Endothelial cell of umbilical vein (primary cell): ENCODE data around the gene OSGEP. TPM values are rescaled to one million over a fixed set of nuclear protein-coding genes. Genes with fewer than 3 reads are reported as not detected.

Experiments used
- BruUV-seq: library from RNA; stranded (reverse); fragments of 400-500 nt; replicated peaks from 2 replicates; lab custom pipeline; 2021; lab: Mats Ljungman, UMichigan
- CTCF ChIA-PET: fragments of 300-600, 350-600 bp; sonication (Branson Sonifier 250); formaldehyde crosslinking; loops from one replicate; lab custom pipeline; 2021; ENCODE audit warnings: antibody characterized with exemption, inconsistent platforms; lab: Charles Lee
- POLR2A ChIA-PET: fragments of 300-600, 350-600 bp; sonication (Branson Sonifier 250); formaldehyde crosslinking; loops from one replicate; lab custom pipeline; 2021; ENCODE audit warnings: antibody characterized with exemption, inconsistent platforms; lab: Charles Lee
- DNase-seq: peaks from one replicate; pipeline ENCODE4 v3.0.0-alpha.2; 2011; ENCODE audit warnings: low read depth, low spot score
- FAIRE-seq: peaks from 2 replicates; lab custom pipeline; 2011; peaks lifted over from hg19 to GRCh38; lab: Jason Lieb, UNC
- H2AFZ ChIP-seq: 2 replicates; pipeline ENCODE4 v1.6.0; 2012; ENCODE audit warnings: low read depth, low read length, control low read depth, inconsistent platforms
- H3K27ac ChIP-seq: 2 replicates; pipeline ENCODE4 v1.5.1; 2011; ENCODE audit warnings: low read depth, mild to moderate bottlenecking, control low read depth, low read length, moderate library complexity; ENCODE audit not compliant: insufficient read depth
- H3K27me3 ChIP-seq, 2 experiments: 2 replicates each; pipeline versions ENCODE4 v1.6.0 to v1.6.1; 2011; ENCODE audit warnings: low read length in 2 of 2, mixed read lengths in 1 of 2; ENCODE audit not compliant: control insufficient read depth in 2 of 2, insufficient read depth in 2 of 2
- H3K36me3 ChIP-seq, 2 experiments: 2 replicates in 1 of 2; 3 replicates in 1 of 2; pipeline ENCODE4 v1.5.1; 2011; ENCODE audit warnings: low read length in 2 of 2, mild to moderate bottlenecking in 1 of 2, moderate library complexity in 1 of 2; ENCODE audit not compliant: control insufficient read depth in 2 of 2, insufficient read depth in 2 of 2; ENCODE audit errors: extremely low read depth in 1 of 2
- H3K4me1 ChIP-seq: 3 replicates; pipeline ENCODE4 v1.5.1; 2011; ENCODE audit warnings: mild to moderate bottlenecking, low read length; ENCODE audit not compliant: control insufficient read depth, insufficient read depth; ENCODE audit errors: extremely low read depth
- H3K4me2 ChIP-seq: 2 replicates; pipeline ENCODE4 v1.6.1; 2011; ENCODE audit warnings: low read length, control low read depth, mixed read lengths; ENCODE audit not compliant: insufficient read depth
- H3K4me3 ChIP-seq, 3 experiments: fragments of 200-600 bp in 1 of 3; sonication (generic), shearing (Covaris generic) in 1 of 3; replicated peaks in 1 of 3; 2 replicates each; pipeline ENCODE4 v1.5.1; 2011 to 2016; ENCODE audit warnings: control low read depth in 3 of 3, low read length in 3 of 3, mild to moderate bottlenecking in 2 of 3, inconsistent platforms in 1 of 3, low read depth in 1 of 3, moderate library complexity in 1 of 3; ENCODE audit not compliant: insufficient read depth in 1 of 3
- H3K79me2 ChIP-seq: 2 replicates; pipeline ENCODE4 v1.6.0; 2012; ENCODE audit warnings: low read length, inconsistent platforms; ENCODE audit not compliant: control insufficient read depth, insufficient read depth
- H3K9ac ChIP-seq: replicated peaks from 2 replicates; pipeline ENCODE3; 2011; ENCODE audit warnings: low read length, control low read depth; ENCODE audit not compliant: insufficient read depth; ENCODE audit errors: extremely low read depth
- H3K9me1 ChIP-seq: replicated peaks from 3 replicates; pipeline ENCODE4 v1.6.0; 2011; ENCODE audit warnings: mild to moderate bottlenecking, low read length; ENCODE audit not compliant: control insufficient read depth, insufficient read depth; ENCODE audit errors: extremely low read depth
- H3K9me3 ChIP-seq: replicated peaks from 2 replicates; pipeline ENCODE4 v1.5.1; 2012; ENCODE audit warnings: low read length, inconsistent platforms; ENCODE audit not compliant: control insufficient read depth, insufficient read depth
- H4K20me1 ChIP-seq: replicated peaks from 2 replicates; pipeline ENCODE3; 2011; ENCODE audit warnings: mild to moderate bottlenecking, low read length; ENCODE audit not compliant: control insufficient read depth, insufficient read depth; ENCODE audit errors: extremely low read depth
- EZH2 ChIP-seq: IDR thresholded peaks from 2 replicates; pipeline ENCODE4 v1.6.1; 2012; ENCODE audit warnings: borderline replicate concordance, low read depth, mild to moderate bottlenecking, moderate library complexity, low read length, inconsistent platforms; ENCODE audit not compliant: severe bottlenecking
- FOS ChIP-seq: IDR thresholded peaks from 2 replicates; pipeline ENCODE4 v1.6.1; 2011; ENCODE audit warnings: mild to moderate bottlenecking, low read length, moderate library complexity, borderline replicate concordance; ENCODE audit not compliant: insufficient read depth
- GATA2 ChIP-seq: IDR thresholded peaks from 2 replicates; pipeline ENCODE4 v1.7.0; 2011; ENCODE audit warnings: low read depth, mild to moderate bottlenecking, moderate library complexity, mixed read lengths, low read length; ENCODE audit not compliant: insufficient read length, insufficient read depth
- JUN ChIP-seq: IDR thresholded peaks from 2 replicates; pipeline ENCODE4 v1.6.1; 2011; ENCODE audit warnings: borderline replicate concordance, low read depth; ENCODE audit not compliant: insufficient read length, insufficient read depth
- MYC ChIP-seq: IDR thresholded peaks from one replicate; pipeline ENCODE4 v1.6.1; 2011; ENCODE audit warnings: mild to moderate bottlenecking, low read depth, low read length
- POLR2A ChIP-seq: IDR thresholded peaks from 2 replicates; pipeline ENCODE4 v1.6.1; 2012; ENCODE audit warnings: low read depth, mild to moderate bottlenecking, control low read depth, low read length
- POLR2AphosphoS5 ChIP-seq: IDR thresholded peaks from 2 replicates; pipeline ENCODE4 v1.6.1; 2012; ENCODE audit warnings: low read depth, mild to moderate bottlenecking, control low read depth, low read length, moderate library complexity; ENCODE audit not compliant: insufficient read depth
- dilution Hi-C: fragments of 300-500 bp; cut with MboI; formaldehyde crosslinking; loops from one replicate; pipeline ENCODE4 v1.15.0; 2019; ENCODE audit warnings: low sequenced_read_pairs; ENCODE audit not compliant: extremely low pct_ligation_motif_present
- intact Hi-C: fragments of 100-400 bp; cut with micrococcal nuclease; formaldehyde crosslinking; loops from one replicate; pipeline ENCODE4 v1.10.0; 2022
- polyA plus RNA-seq, 4 experiments: library from polyadenylated mRNA; depleted of rRNA in 3 of 4; stranded (reverse) in 3 of 4; unstranded in 1 of 4; fragments of >200 nt; gene quantifications; 2 replicates each; pipeline versions ENCODE4 v1.2.1 to v1.2.3, GENCODE V29; 2011 to 2012; ENCODE audit warnings: missing spikeins in 1 of 4
- total RNA-seq: library from RNA; stranded (reverse); gene quantifications from 2 replicates; pipeline ENCODE4 v1.2.3, GENCODE V29; 2021
- TF ChIP-seq, protein P1 (sequence below): IDR thresholded peaks from 2 replicates; pipeline ENCODE4 v1.6.1; 2011; ENCODE audit not compliant: insufficient read depth, insufficient read length
- TF ChIP-seq, protein P2 (sequence below), 2 donors: IDR thresholded peaks; 1 replicate in 1 of 2; 2 replicates in 1 of 2; pipeline ENCODE4 v1.5.1; 2011; ENCODE audit warnings: low read length in 2 of 2, mild to moderate bottlenecking in 2 of 2, moderate library complexity in 2 of 2, control low read depth in 1 of 2, inconsistent platforms in 1 of 2, low read depth in 1 of 2; ENCODE audit not compliant: insufficient read depth in 1 of 2; ENCODE audit errors: extremely low read depth in 1 of 2

The OSGEP gene
- total and polyA plus RNA-seq, 2 donors (not counting 3 experiments of a cell fraction or from before 2014, with no cell fraction given), result 41.8 to 100 TPM

DNA sequence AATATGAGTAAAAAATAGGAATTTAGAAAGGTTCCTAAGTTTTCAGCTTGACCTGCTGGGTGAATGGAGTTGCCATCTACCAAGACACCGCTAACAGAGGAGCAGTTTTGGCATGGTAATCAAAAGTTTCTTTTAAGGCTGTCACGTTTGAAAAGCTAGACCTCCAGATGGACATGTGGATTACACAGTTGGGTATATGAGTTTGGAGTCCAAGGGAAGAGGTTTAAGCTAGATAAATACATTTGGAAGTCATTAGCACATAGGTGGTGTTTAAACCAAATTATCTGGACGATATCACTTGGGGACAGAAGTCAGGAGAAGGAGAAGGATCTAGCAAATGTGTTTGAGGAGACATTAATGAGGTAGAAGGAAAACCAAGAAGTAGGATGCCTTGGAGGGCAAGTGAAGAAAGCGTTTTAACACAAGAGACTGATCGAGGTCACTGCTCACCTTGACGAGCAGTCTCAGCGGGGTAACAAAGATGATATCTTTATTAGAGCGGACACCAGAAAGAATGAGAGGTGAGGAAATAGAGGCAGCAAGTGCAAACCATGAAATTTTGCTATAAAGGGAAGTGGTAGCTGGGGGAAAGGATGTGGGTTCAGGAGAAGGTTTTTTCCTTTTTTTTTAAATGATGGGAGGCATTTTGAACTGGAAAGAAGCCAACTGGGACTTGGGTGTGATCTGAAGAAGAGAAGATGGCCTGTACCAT, 32.2 kb upstream of the OSGEP start:
- Histone ChIP-seq H2AFZ (no peak overlapping the region), H3K4me1 (peaks cover 7% of the 10 kb centered on the region), H3K79me2 (no peaks in the 10 kb centered on the region), H3K9ac (no peak overlapping the region), H3K9me1 (no peaks in the 10 kb centered on the region), H3K27me3 (peaks cover 0 to 2% of the 10 kb centered on the region in 2 experiments), H3K4me3 (no peak overlapping the region), H3K27ac (no peak overlapping the region), H3K36me3 (no peaks in the 10 kb centered on the region), H4K20me1 (no peaks in the 10 kb centered on the region), H3K4me2 (no peak overlapping the region), H3K9me3 (no peaks in the 10 kb centered on the region)
- dilution Hi-C loops (no loop called here), intact Hi-C loops (no loop called here)
- no TSS peak for BruUV-seq
- ChIA-PET CTCF (interaction anchor here (1.1 to 1.5 kb wide), 3 partner anchors 9 to 71 kb away, joined by 4 to 5 read pairs (median 4); no protein-coding TSS in a partner anchor), POLR2A (no interaction called here)
- DNase-seq, result no peak
- FAIRE-seq, result no peak
- no peak for TF ChIP-seq MYC
- TF ChIP-seq, protein P1, sequence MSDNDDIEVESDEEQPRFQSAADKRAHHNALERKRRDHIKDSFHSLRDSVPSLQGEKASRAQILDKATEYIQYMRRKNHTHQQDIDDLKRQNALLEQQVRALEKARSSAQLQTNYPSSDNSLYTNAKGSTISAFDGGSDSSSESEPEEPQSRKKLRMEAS, result no peak
- no peak for TF ChIP-seq JUN
- TF ChIP-seq POLR2AphosphoS5, result no peak
- TF ChIP-seq EZH2, result no peak

- TF ChIP-seq EZH2 (no peak), POLR2A (no peak), MYC (no peak), GATA2 (no peak), JUN (no peak), FOS (no peak)
- TF ChIP-seq, protein P1, result no peak
- TF ChIP-seq, protein P2, sequence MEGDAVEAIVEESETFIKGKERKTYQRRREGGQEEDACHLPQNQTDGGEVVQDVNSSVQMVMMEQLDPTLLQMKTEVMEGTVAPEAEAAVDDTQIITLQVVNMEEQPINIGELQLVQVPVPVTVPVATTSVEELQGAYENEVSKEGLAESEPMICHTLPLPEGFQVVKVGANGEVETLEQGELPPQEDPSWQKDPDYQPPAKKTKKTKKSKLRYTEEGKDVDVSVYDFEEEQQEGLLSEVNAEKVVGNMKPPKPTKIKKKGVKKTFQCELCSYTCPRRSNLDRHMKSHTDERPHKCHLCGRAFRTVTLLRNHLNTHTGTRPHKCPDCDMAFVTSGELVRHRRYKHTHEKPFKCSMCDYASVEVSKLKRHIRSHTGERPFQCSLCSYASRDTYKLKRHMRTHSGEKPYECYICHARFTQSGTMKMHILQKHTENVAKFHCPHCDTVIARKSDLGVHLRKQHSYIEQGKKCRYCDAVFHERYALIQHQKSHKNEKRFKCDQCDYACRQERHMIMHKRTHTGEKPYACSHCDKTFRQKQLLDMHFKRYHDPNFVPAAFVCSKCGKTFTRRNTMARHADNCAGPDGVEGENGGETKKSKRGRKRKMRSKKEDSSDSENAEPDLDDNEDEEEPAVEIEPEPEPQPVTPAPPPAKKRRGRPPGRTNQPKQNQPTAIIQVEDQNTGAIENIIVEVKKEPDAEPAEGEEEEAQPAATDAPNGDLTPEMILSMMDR (IDR thresholded peaks at IDR 0.05; ENCODE audit: extremely low read depth in 1 of 2, insufficient read depth in 1 of 2, low read depth in 1 of 2, low read length in 2 of 2), result no peak
- Histone ChIP-seq H3K9ac (no peak overlapping the region), H3K4me3 (no peak overlapping the region), H3K27ac (no peak overlapping the region), H3K4me2 (no peak overlapping the region), H3K79me2 (no peaks in the 10 kb centered on the region), H4K20me1 (no peaks in the 10 kb centered on the region), H3K9me1 (no peaks in the 10 kb centered on the region), H3K36me3 (no peaks in the 10 kb centered on the region), H3K4me1 (peaks cover 7% of the 10 kb centered on the region), H2AFZ (no peak overlapping the region), H3K27me3 (peaks cover 0 to 2% of the 10 kb centered on the region in 2 experiments), H3K9me3 (no peaks in the 10 kb centered on the region)
- ChIA-PET POLR2A (no interaction called here), CTCF (interaction anchor here (0.6 to 1.5 kb wide), 2 partner anchors 8 kb away, joined by 4 read pairs; no protein-coding TSS in a partner anchor)
- DNase-seq (no peak), FAIRE-seq (no peak)
- dilution Hi-C loops, result no loop called here
- intact Hi-C loops, result no loop called here
- no TSS peak for BruUV-seq
Measured at GRCh38 chr14:20485900-20486299, 31.3 kb upstream of the OSGEP start.
